PC-3 (cell line): ENCODE results near the gene LMO4. TPM values are rescaled to one million over a fixed set of nuclear protein-coding genes. Genes with fewer than 3 reads are reported as not detected.

Experiments
- ATAC-seq: fragments of 200-7000 bp; cut with Tn5 transposase; 2 replicates; pipeline ENCODE4 v1.9.1; 2020; ENCODE audit warnings: mild to moderate bottlenecking, moderate library complexity
- BruUV-seq: library from RNA; stranded (reverse); fragments of 400-500 nt; replicated peaks from 2 replicates; lab custom pipeline; 2021; lab: Mats Ljungman, UMichigan
- CTCF ChIA-PET: fragments of 300-600 bp; sonication (Branson Sonifier 250); formaldehyde crosslinking; loops from one replicate; lab custom pipeline; 2022; ENCODE audit warnings: antibody characterized with exemption; lab: Charles Lee
- POLR2A ChIA-PET: fragments of 300-600 bp; sonication (Branson Sonifier 250); formaldehyde crosslinking; loops from one replicate; lab custom pipeline; 2022; ENCODE audit warnings: antibody characterized with exemption; ENCODE audit not compliant: unreplicated experiment; lab: Charles Lee
- DNase-seq: peaks from one replicate; pipeline ENCODE4 v3.0.0-alpha.2; 2015
- H2AFZ ChIP-seq: fragments of 300-600 bp; sonication (generic); 2 replicates; pipeline ENCODE4 v1.6.0; 2016; ENCODE audit warnings: antibody characterized with exemption, low read length
- H3F3A ChIP-seq: fragments of 300-600 bp; sonication (generic); one replicate; pipeline ENCODE4 v1.6.0; 2017; ENCODE audit warnings: antibody characterized with exemption, low read length, control low read depth, mild to moderate bottlenecking; ENCODE audit not compliant: unreplicated experiment
- H3K27ac ChIP-seq: fragments of 300-600 bp; sonication (generic); 2 replicates; pipeline ENCODE4 v1.5.1; 2016; ENCODE audit warnings: mild to moderate bottlenecking, low read length
- H3K27me3 ChIP-seq: fragments of 300-600 bp; sonication (generic); 2 replicates; pipeline ENCODE4 v1.6.1; 2016; ENCODE audit warnings: low read length, mixed read lengths
- H3K36me3 ChIP-seq: fragments of 300-600 bp; sonication (generic); 2 replicates; pipeline ENCODE4 v1.6.1; 2016; ENCODE audit warnings: low read depth, mixed run types, low read length, mixed read lengths
- H3K4me1 ChIP-seq: fragments of 300-600 bp; sonication (generic); 2 replicates; pipeline ENCODE4 v1.5.1; 2016; ENCODE audit warnings: low read length; ENCODE audit not compliant: insufficient read depth
- H3K4me2 ChIP-seq: fragments of 300-600 bp; sonication (generic); 2 replicates; pipeline ENCODE4 v1.6.0; 2016; ENCODE audit warnings: low read length
- H3K4me3 ChIP-seq: fragments of 300-600 bp; sonication (generic); 2 replicates; pipeline ENCODE4 v1.5.1; 2016; ENCODE audit warnings: mild to moderate bottlenecking, low read length, mixed read lengths
- H3K79me2 ChIP-seq: fragments of 300-600 bp; sonication (generic); 2 replicates; pipeline ENCODE4 v1.6.1; 2017; ENCODE audit warnings: low read length, mixed read lengths
- H3K9ac ChIP-seq: fragments of 300-600 bp; sonication (generic); 2 replicates; pipeline ENCODE4 v1.6.0; 2016; ENCODE audit warnings: mild to moderate bottlenecking, low read length
- H3K9me2 ChIP-seq: fragments of 300-600 bp; sonication (generic); replicated peaks from 2 replicates; pipeline ENCODE4 v1.6.1; 2016; ENCODE audit warnings: mixed run types, low read length, mixed read lengths
- H3K9me3 ChIP-seq: fragments of 300-600 bp; sonication (generic); 2 replicates; pipeline ENCODE4 v1.6.1; 2016; ENCODE audit warnings: low read length, mixed read lengths
- H4K20me1 ChIP-seq: fragments of 300-600 bp; sonication (generic); 2 replicates; pipeline ENCODE4 v1.6.1; 2016; ENCODE audit warnings: low read length, mixed read lengths
- EZH2 ChIP-seq: fragments of 300-600 bp; sonication (generic); IDR thresholded peaks from one replicate; pipeline ENCODE4 v1.6.1; 2017; ENCODE audit warnings: antibody characterized with exemption, mild to moderate bottlenecking, low read length; ENCODE audit not compliant: unreplicated experiment
- EZH2phosphoT487 ChIP-seq: fragments of 300-600 bp; sonication (generic); IDR thresholded peaks from 2 replicates; pipeline ENCODE4 v1.6.1; 2018; ENCODE audit warnings: mild to moderate bottlenecking, antibody characterized with exemption, low read length, borderline replicate concordance
- intact Hi-C: fragments of 100-400 bp; cut with micrococcal nuclease; formaldehyde crosslinking; loops from 2 replicates; pipeline ENCODE4 v1.9.0; 2023
- total RNA-seq: library from RNA; depleted of rRNA; stranded (reverse); fragments of >200 nt; gene quantifications from 2 replicates; pipeline ENCODE4 v1.2.3, GENCODE V29; 2014
- TF ChIP-seq, protein P1 (sequence below): fragments of 300-600 bp; sonication (generic); conservative IDR thresholded peaks from 2 replicates; pipeline ENCODE4 v1.5.1; 2017; ENCODE audit warnings: antibody characterized with exemption, low read depth, mild to moderate bottlenecking, low read length

LMO4 gene
- total RNA-seq, 1 experiment from 2014 or later = 41.5 TPM

DNA sequence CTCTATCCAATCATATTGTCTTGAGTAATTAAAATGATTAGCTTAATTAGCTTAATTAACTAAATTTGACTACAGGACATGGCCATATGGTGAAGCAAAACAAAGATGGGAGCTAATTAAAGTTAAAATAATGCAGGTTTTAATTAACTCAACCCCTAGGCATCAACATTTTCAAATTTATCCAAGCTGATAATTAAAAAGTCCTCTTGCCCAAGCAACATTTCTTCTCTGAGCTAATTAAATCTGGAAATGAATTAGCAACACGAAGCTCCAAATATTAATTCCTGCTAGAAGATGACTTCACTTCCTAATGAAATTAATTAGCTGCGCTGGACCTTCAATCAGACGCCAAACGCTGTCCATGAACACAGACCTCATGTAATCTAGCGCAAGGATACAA lies 27.9 kb downstream of the LMO4 start:
- ChIA-PET CTCF (no interaction called here), POLR2A (no interaction called here)
- Histone ChIP-seq H3K4me2 (no peak overlapping the region), H3K36me3 (no peaks in the 10 kb centered on the region), H3K9ac (no peak overlapping the region), H3K4me1 (no peaks in the 10 kb centered on the region), H3K79me2 (no peaks in the 10 kb centered on the region), H3K27me3 (no peaks in the 10 kb centered on the region), H3K27ac (no peak overlapping the region), H3K9me2 (no peaks in the 10 kb centered on the region), H3F3A (no peaks in the 10 kb centered on the region), H3K4me3 (no peak overlapping the region), H4K20me1 (no peaks in the 10 kb centered on the region), H2AFZ (no peak overlapping the region), H3K9me3 (no peaks in the 10 kb centered on the region)
- no peak for DNase-seq
- BruUV-seq = no TSS peak
- intact Hi-C loops = no loop called here
- TF ChIP-seq, protein P1, sequence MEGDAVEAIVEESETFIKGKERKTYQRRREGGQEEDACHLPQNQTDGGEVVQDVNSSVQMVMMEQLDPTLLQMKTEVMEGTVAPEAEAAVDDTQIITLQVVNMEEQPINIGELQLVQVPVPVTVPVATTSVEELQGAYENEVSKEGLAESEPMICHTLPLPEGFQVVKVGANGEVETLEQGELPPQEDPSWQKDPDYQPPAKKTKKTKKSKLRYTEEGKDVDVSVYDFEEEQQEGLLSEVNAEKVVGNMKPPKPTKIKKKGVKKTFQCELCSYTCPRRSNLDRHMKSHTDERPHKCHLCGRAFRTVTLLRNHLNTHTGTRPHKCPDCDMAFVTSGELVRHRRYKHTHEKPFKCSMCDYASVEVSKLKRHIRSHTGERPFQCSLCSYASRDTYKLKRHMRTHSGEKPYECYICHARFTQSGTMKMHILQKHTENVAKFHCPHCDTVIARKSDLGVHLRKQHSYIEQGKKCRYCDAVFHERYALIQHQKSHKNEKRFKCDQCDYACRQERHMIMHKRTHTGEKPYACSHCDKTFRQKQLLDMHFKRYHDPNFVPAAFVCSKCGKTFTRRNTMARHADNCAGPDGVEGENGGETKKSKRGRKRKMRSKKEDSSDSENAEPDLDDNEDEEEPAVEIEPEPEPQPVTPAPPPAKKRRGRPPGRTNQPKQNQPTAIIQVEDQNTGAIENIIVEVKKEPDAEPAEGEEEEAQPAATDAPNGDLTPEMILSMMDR = no peak
- TF ChIP-seq EZH2 = no peak
- no peak for TF ChIP-seq EZH2phosphoT487
- ATAC-seq = no peak

DNA sequence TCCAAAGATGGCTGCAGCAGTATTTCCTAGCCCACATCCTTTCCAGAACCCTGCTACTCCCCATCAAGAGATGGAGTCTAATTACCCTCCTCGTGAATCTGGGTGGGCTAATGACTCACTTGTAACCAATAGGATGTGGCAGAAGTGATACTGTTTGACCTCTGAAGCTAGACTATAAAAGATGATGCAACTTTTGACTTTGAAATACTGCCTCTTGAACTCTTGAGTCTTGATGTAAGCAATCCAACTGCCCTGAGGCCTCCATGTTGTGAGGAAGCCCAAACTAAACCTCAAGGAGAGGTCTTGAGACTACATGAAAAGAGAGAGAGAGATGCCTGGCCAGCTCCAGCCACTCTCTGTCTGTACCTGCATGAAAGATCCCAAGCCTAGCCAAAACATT lies 29.5 kb downstream of the LMO4 start:
- no peaks in the 10 kb centered on the region for H3K9me2 ChIP-seq
- CTCF ChIA-PET = no interaction called here
- H3F3A ChIP-seq = no peaks in the 10 kb centered on the region
- no peak overlapping the region for H3K4me2 ChIP-seq
- no peaks in the 10 kb centered on the region for H4K20me1 ChIP-seq
- H3K79me2 ChIP-seq = no peaks in the 10 kb centered on the region
- H3K9me3 ChIP-seq = no peaks in the 10 kb centered on the region
- no TSS peak for BruUV-seq
- no peak for DNase-seq
- H3K9ac ChIP-seq = no peak overlapping the region
- H3K27me3 ChIP-seq = no peaks in the 10 kb centered on the region
- no peak overlapping the region for H3K4me3 ChIP-seq
- no peak for ATAC-seq
- POLR2A ChIA-PET = no interaction called here
- intact Hi-C loops = no loop called here
- no peak overlapping the region for H3K27ac ChIP-seq
- no peaks in the 10 kb centered on the region for H3K4me1 ChIP-seq
- no peaks in the 10 kb centered on the region for H3K36me3 ChIP-seq
- TF ChIP-seq EZH2phosphoT487 (no peak), EZH2 (no peak)
- TF ChIP-seq, protein P1 = no peak
- no peak overlapping the region for H2AFZ ChIP-seq

DNA sequence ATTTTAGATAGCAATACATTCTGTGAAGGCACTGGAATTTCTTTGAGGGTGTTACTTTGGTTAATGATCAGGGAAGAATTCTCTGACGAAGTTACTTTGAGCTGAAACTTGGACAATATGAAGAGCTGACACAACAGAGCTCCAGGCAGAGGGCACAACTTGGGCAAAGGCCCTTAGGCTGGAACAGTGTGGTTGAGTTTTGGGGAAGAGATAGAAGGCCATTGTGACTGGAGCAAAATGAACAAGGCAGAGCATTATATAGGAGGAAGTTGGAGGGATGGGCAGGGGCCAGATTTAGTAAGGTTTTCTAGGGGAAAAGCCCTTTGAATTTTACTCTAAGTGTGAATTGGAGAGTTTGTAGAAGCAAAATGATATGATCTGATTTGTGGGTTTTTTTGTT lies 30.9 kb downstream of the LMO4 start:
- Histone ChIP-seq H3K36me3 (no peaks in the 10 kb centered on the region), H3K27me3 (no peaks in the 10 kb centered on the region), H2AFZ (no peak overlapping the region), H3K9ac (no peak overlapping the region), H3K9me3 (no peaks in the 10 kb centered on the region), H3K27ac (no peak overlapping the region), H3K4me1 (no peaks in the 10 kb centered on the region), H3F3A (no peaks in the 10 kb centered on the region), H3K4me3 (no peak overlapping the region), H3K4me2 (no peak overlapping the region), H4K20me1 (no peaks in the 10 kb centered on the region), H3K9me2 (no peaks in the 10 kb centered on the region), H3K79me2 (no peaks in the 10 kb centered on the region)
- DNase-seq = no peak
- ChIA-PET POLR2A (no interaction called here), CTCF (interaction anchor here (0.6 kb wide), 1 partner anchor 33 kb away, joined by 3 read pairs; no protein-coding TSS in a partner anchor)
- intact Hi-C loops = no loop called here
- BruUV-seq = no TSS peak
- TF ChIP-seq EZH2phosphoT487 = no peak
- TF ChIP-seq, protein P1 = no peak
- TF ChIP-seq EZH2 = no peak
- no peak for ATAC-seq
